Prostate gland (tissue), 2 donors: Measurements from ENCODE around the gene SLC22A3. TPM values are rescaled to one million over a fixed set of nuclear protein-coding genes. Genes with fewer than 3 reads are reported as not detected.

Experiments used
- DNase-seq: peaks from one replicate; pipeline ENCODE4 v3.0.0-alpha.2; 2019; ENCODE audit warnings: low spot score
- H3K27ac ChIP-seq, 2 donors: fragments of 200-600 bp; sonication (generic); 2 replicates each; pipeline ENCODE4 v1.5.1; 2017 to 2019
- H3K27me3 ChIP-seq: fragments of 200-600 bp; sonication (generic); replicated peaks from 2 replicates; pipeline ENCODE4 v1.5.1; 2019; ENCODE audit not compliant: insufficient read depth
- H3K36me3 ChIP-seq, 2 donors: fragments of 200-600 bp; sonication (generic); 1 replicate in 1 of 2; 2 replicates in 1 of 2; pipeline versions ENCODE4 v1.5.1 to v1.8.1; 2017 to 2019
- H3K4me1 ChIP-seq: fragments of 200-600 bp; sonication (generic); replicated peaks from 2 replicates; pipeline ENCODE4 v1.5.1; 2019
- H3K4me3 ChIP-seq, 2 donors: fragments of 200-600 bp; sonication (generic); 2 replicates each; pipeline ENCODE4 v1.5.1; 2017 to 2019
- H3K9me3 ChIP-seq: fragments of 200-600 bp; sonication (generic); 2 replicates; pipeline ENCODE4 v1.5.1; 2017
- POLR2A ChIP-seq: fragments of 450-650 bp; IDR thresholded peaks from one replicate; pipeline ENCODE4 v1.6.1; 2016; ENCODE audit warnings: antibody characterized with exemption, mild to moderate bottlenecking
- POLR2AphosphoS5 ChIP-seq: sonication (generic); formaldehyde crosslinking; IDR thresholded peaks from one replicate; pipeline ENCODE4 v1.6.1; 2017; ENCODE audit warnings: antibody characterized with exemption
- WGBS: methylation state at CpG from one replicate; pipeline ENCODE4 v1.1.5; 2018; 5-methylcytosine and 5-hydroxymethylcytosine counted together
- intact Hi-C: fragments of 100-400 bp; cut with DNase I; formaldehyde crosslinking; loops from one replicate; pipeline ENCODE4 v1.14.2; 2022
- total RNA-seq, 2 donors: library from RNA; depleted of rRNA; stranded (reverse); fragments of >200 nt; gene quantifications; one replicate each; pipeline ENCODE4 v1.1.0, GENCODE V29; 2016
- TF ChIP-seq, protein P1 (sequence below), 4 experiments: fragments of 200-600 bp in 2 of 4; fragments of 450-650 bp in 2 of 4; sonication (generic) in 2 of 4; IDR thresholded peaks; 1 replicate in 3 of 4; 2 replicates in 1 of 4; pipeline ENCODE4 v1.5.1; 2016 to 2019; ENCODE audit warnings: antibody characterized with exemption in 4 of 4, mild to moderate bottlenecking in 2 of 4, moderate library complexity in 2 of 4

Gene SLC22A3
- total RNA-seq, 2 donors from 2014 or later: 50.2 to 118 TPM

DNA sequence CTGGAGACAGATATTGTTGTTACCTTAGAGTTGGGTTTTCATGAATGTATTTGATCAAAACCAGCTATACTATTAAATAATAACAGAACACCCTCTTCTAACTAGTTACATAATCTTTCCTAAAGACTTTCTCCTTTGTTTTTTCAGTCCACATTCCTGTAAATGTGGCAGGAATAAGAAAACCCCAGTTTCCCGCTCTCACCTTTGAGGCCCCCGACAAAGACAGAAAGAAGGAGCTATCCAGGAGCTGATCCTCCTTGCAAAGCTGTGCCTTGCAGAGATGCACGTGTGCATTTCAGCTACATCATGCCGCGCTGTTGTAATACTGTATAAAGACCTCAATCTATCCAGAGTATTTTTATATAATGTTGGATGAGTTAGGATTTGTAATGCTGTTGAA is 102.7 kb downstream of the SLC22A3 start:
- Histone ChIP-seq H3K9me3 (no peaks in the 10 kb centered on the region), H3K36me3 (peaks cover 0 to 2% of the 10 kb centered on the region in 2 donors), H3K4me3 (no peak overlapping the region), H3K27me3 (no peaks in the 10 kb centered on the region), H3K4me1 (no peaks in the 10 kb centered on the region), H3K27ac (no peak overlapping the region)
- WGBS: 94% methylated on average over 5 of the region's 5 CpGs
- DNase-seq: no peak
- TF ChIP-seq, protein P1, sequence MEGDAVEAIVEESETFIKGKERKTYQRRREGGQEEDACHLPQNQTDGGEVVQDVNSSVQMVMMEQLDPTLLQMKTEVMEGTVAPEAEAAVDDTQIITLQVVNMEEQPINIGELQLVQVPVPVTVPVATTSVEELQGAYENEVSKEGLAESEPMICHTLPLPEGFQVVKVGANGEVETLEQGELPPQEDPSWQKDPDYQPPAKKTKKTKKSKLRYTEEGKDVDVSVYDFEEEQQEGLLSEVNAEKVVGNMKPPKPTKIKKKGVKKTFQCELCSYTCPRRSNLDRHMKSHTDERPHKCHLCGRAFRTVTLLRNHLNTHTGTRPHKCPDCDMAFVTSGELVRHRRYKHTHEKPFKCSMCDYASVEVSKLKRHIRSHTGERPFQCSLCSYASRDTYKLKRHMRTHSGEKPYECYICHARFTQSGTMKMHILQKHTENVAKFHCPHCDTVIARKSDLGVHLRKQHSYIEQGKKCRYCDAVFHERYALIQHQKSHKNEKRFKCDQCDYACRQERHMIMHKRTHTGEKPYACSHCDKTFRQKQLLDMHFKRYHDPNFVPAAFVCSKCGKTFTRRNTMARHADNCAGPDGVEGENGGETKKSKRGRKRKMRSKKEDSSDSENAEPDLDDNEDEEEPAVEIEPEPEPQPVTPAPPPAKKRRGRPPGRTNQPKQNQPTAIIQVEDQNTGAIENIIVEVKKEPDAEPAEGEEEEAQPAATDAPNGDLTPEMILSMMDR (IDR thresholded peaks at IDR 0.05): no peak
- TF ChIP-seq POLR2A: no peak
- TF ChIP-seq POLR2AphosphoS5: no peak
- intact Hi-C loops: no loop called here

DNA sequence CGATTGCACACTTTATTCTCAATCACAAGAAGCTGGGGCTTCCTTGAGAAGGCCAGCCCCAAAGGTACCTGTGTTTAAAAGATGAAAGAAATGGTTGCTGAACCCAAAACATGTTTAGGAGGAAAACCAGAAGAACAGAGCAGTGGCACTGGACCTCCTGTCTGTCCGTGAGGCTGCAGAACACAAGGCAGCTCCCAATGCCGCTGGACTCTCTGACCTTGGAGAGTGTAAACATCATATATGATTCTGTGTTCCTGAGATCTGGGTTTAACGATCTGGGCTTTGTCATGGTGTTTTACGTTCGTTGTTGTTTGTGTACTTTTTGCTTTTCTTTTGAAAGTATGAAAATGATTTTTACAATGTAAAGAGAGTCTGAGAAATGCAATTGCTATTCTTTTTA is 106.1 kb downstream of the SLC22A3 start:
- Histone ChIP-seq H3K4me3 (no peak overlapping the region), H3K27me3 (no peaks in the 10 kb centered on the region), H3K27ac (peak overlapping the region in 1 of 2 donors; percentile 25), H3K4me1 (no peaks in the 10 kb centered on the region), H3K36me3 (peaks cover 0 to 2% of the 10 kb centered on the region in 2 donors), H3K9me3 (no peaks in the 10 kb centered on the region)
- intact Hi-C loops: no loop called here
- DNase-seq: no peak
- WGBS: 66% methylated on average over 6 of the region's 6 CpGs
- no peak for TF ChIP-seq POLR2A
- no peak for TF ChIP-seq POLR2AphosphoS5
- TF ChIP-seq, protein P1 (IDR thresholded peaks at IDR 0.05): no peak

DNA sequence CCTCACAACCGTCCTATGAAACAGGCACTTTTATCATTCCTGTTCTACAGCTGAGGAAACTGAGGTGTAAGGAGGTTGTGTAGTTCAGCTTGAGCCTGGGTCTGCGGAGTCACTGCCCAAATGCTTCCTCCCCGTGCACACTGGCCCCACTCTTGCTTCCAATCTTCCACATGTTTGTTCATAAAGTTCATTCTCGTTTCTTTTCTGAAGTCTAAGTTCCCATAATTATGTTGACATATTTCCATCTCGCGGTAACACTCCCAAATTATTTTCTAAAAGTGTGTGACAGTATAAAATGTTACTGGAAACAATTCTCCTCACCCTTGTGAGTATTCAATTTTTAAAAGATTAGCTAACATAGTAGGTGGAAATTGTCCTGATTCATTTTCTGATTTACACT is 106.9 kb downstream of the SLC22A3 start:
- H3K4me3 ChIP-seq: no peak overlapping the region
- peak overlapping the region; percentile 52 to 63 for H3K27ac ChIP-seq
- H3K27me3 ChIP-seq: no peaks in the 10 kb centered on the region
- WGBS: 32% methylated on average over 6 of the region's 6 CpGs
- no peak for DNase-seq
- intact Hi-C loops: loop anchor here (5.0 kb wide), 2 partner anchors 368 to 593 kb away; no protein-coding TSS in a partner anchor
- H3K36me3 ChIP-seq: peaks cover 0 to 2% of the 10 kb centered on the region in 2 donors
- no peaks in the 10 kb centered on the region for H3K4me1 ChIP-seq
- H3K9me3 ChIP-seq: no peaks in the 10 kb centered on the region
- no peak for TF ChIP-seq POLR2AphosphoS5
- TF ChIP-seq, protein P1 (IDR thresholded peaks at IDR 0.05): no peak
- TF ChIP-seq POLR2A: no peak

DNA sequence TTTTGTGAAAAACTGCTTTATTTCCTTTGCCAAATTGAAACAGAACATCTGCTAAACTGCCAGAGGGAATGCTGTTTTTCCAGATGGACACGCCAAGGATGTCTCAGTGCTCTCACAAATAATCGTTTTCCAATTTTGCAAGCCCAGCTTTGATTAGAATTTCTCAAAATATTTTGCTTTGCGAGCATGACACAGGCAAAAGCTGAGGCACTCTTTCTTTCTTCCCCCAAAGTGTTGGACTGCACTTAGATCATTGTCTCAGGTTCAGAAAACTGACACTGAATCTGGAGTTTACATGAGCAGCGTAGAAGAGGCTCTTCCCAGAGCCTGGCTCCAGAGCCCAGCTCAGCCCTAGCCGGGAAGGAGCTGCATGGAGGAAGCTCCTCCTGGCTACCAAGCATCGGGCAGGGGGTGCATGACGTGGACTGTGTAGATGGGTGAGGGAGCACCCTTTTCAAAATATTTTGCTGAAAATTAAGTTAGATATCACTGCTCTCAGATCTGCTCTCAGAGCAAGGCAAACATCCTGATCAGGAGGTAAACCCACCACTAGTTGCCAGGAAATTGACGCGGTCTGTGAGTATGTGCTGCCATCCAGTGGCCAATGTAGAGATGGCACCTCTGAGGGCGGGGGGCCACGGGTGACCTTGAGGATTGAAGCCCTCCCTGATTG is 107.5 kb downstream of the SLC22A3 start:
- no peak overlapping the region for H3K4me3 ChIP-seq

More for the DNA sequence above, 107.5 kb downstream of the SLC22A3 start:
- Histone ChIP-seq H3K36me3 (peaks cover 0 to 2% of the 10 kb centered on the region in 2 donors), H3K27ac (peak overlapping the region; percentile 52 to 63), H3K9me3 (no peaks in the 10 kb centered on the region), H3K27me3 (no peaks in the 10 kb centered on the region), H3K4me1 (no peaks in the 10 kb centered on the region)
- DNase-seq: peak; percentile 61
- TF ChIP-seq, protein P1 (IDR thresholded peaks at IDR 0.05): peak; percentile 90 to 98 (median 97)
- TF ChIP-seq POLR2A (no peak), POLR2AphosphoS5 (peak; percentile 75)
- intact Hi-C loops: loop anchor here (1.0 to 5.0 kb wide), 4 partner anchors 80 to 593 kb away; no protein-coding TSS in a partner anchor
- WGBS: 4% methylated on average over 11 of the region's 11 CpGs
